Pancreas (tissue), 10 donors: ENCODE data around the gene KSR2. TPM values are rescaled to one million over a fixed set of nuclear protein-coding genes. Genes with fewer than 3 reads are reported as not detected.

Experiments
- ATAC-seq, 4 donors: fragments of 200-7000 bp; cut with Tn5 transposase; one replicate each; pipeline versions ENCODE4 v1.8.0 to v1.9.1; 2020; ENCODE audit warnings: mild to moderate bottlenecking in 4 of 4, moderate library complexity in 4 of 4
- DNase-seq, 6 donors: peaks; one replicate each; pipeline ENCODE4 v3.0.0-alpha.2; 2020
- FAIRE-seq: peaks from 2 replicates; lab custom pipeline; 2012; peaks lifted over from hg19 to GRCh38; lab: Jason Lieb, UNC
- H3K27ac ChIP-seq, 4 donors: fragments of 200-600 bp; sonication (generic); 1 replicate in 3 of 4; 2 replicates in 1 of 4; pipeline versions ENCODE4 v1.5.0 to v1.8.0; 2020
- H3K27me3 ChIP-seq, 4 donors: fragments of 200-600 bp; one replicate each; pipeline ENCODE4 v1.8.0; 2021
- H3K36me3 ChIP-seq, 3 donors: fragments of 200-600 bp; sonication (generic) in 1 of 3; one replicate each; pipeline versions ENCODE4 v1.5.0 to v1.8.0; 2020 to 2021
- H3K4me1 ChIP-seq, 3 donors: fragments of 200-600 bp; one replicate each; pipeline ENCODE4 v1.8.0; 2021
- H3K4me3 ChIP-seq, 4 donors: fragments of 200-600 bp; sonication (generic) in 2 of 4; one replicate each; pipeline versions ENCODE4 v1.5.0 to v1.8.0; 2020 to 2021
- H3K9me3 ChIP-seq, 4 donors: fragments of 200-600 bp; one replicate each; pipeline ENCODE4 v1.8.0; 2021
- CTCF ChIP-seq, 4 donors: fragments of 200-600 bp; sonication (generic) in 3 of 4; IDR thresholded peaks; one replicate each; pipeline versions ENCODE4 v1.5.0 to v1.8.0; 2021; ENCODE audit warnings: antibody characterized with exemption in 4 of 4
- WGBS, 2 donors: extraction: QIAGEN DNeasy Blood & Tissue Kit; methylation state at CpG; one replicate each; pipeline ENCODE4 v1.1.7; 2013; 5-methylcytosine and 5-hydroxymethylcytosine counted together
- intact Hi-C, 3 donors: fragments of 100-400 bp; cut with DNase I; formaldehyde crosslinking; loops; one replicate each; pipeline versions ENCODE4 v1.11.1 to v1.14.2; 2022
- polyA plus RNA-seq, 2 donors: library from polyadenylated mRNA; stranded (reverse); fragments of 200-250 nt; gene quantifications; one replicate each; pipeline ENCODE4 v1.2.3, GENCODE V29; 2013
- total RNA-seq, 6 donors: library from RNA; stranded (reverse); fragmentation: NEBNext Ultra II Directional in 4 of 6; extraction: Animal tissue kit (Norgen Biotek cat#: 25700) in 4 of 6; gene quantifications; one replicate each; pipeline versions ENCODE4 v1.2.1 to v1.2.4, GENCODE V29; 2021 to 2023
- donor health status: healthy with polysubstance abuse.
- donor health status: DM: no; HTN: no; CAD: no; lungs with moderate emphysema.
- donor health status: DM: no; HTN: no; CAD: no.
- donor health status: control.
- donor health status: control.
- donor health status: Bipolar disorder and iron deficiency.
- donor health status: DM: yes; HTN: yes; CAD: no.
- donor health status: DM: no; HTN: no; CAD: no.
- donor health status: DM: no; HTN: no; CAD: no.
- donor health status: DM: yes; HTN: yes; CAD: no.

KSR2 gene
- total and polyA plus RNA-seq, 8 donors = 0.68 to 1.8 (median 1.3) TPM

GRCh38 chr12:117921929-117922777 lies 46.6 kb downstream of the KSR2 start:
- no peak for TF ChIP-seq CTCF (IDR thresholded peaks at IDR 0.05)
- WGBS, 2 donors = 70 to 72% methylated on average over 6 of the region's 6 CpGs
- H3K27me3 ChIP-seq = no peaks in the 10 kb centered on the region
- FAIRE-seq (no peak), DNase-seq (no peak), ATAC-seq (no peak)
- H3K9me3 ChIP-seq = no peaks in the 10 kb centered on the region
- no peak overlapping the region for H3K4me3 ChIP-seq
- H3K27ac ChIP-seq = no peak overlapping the region
- no peaks in the 10 kb centered on the region for H3K36me3 ChIP-seq
- intact Hi-C loops = no loop called here
- H3K4me1 ChIP-seq = no peaks in the 10 kb centered on the region

GRCh38 chr12:117919479-117919878 lies 49.3 kb downstream of the KSR2 start:
- FAIRE-seq = no peak

GRCh38 chr12:117914686-117915085 lies 54.1 kb downstream of the KSR2 start:
- no peak for ATAC-seq
- Histone ChIP-seq H3K27ac (no peak overlapping the region), H3K9me3 (no peaks in the 10 kb centered on the region), H3K4me1 (no peaks in the 10 kb centered on the region), H3K36me3 (no peaks in the 10 kb centered on the region), H3K27me3 (no peaks in the 10 kb centered on the region), H3K4me3 (no peak overlapping the region)
- TF ChIP-seq CTCF (IDR thresholded peaks at IDR 0.05) = no peak
- FAIRE-seq = no peak
- DNase-seq = no peak
- intact Hi-C loops = no loop called here
- WGBS, 2 donors = 89 to 96% methylated on average over 4 of the region's 4 CpGs

More at GRCh38 chr12:117919479-117919878, 49.3 kb downstream of the KSR2 start:
- ATAC-seq = no peak
- DNase-seq = no peak
- Histone ChIP-seq H3K27me3 (no peaks in the 10 kb centered on the region), H3K4me1 (no peaks in the 10 kb centered on the region), H3K36me3 (no peaks in the 10 kb centered on the region), H3K9me3 (no peaks in the 10 kb centered on the region), H3K4me3 (no peak overlapping the region), H3K27ac (no peak overlapping the region)
- WGBS, 2 donors = 85 to 95% methylated on average over 2 of the region's 2 CpGs
- no peak for TF ChIP-seq CTCF (IDR thresholded peaks at IDR 0.05)
- intact Hi-C loops = no loop called here

GRCh38 chr12:117912756-117913155 lies 56.0 kb downstream of the KSR2 start:
- H3K27ac ChIP-seq = no peak overlapping the region
- DNase-seq (no peak), ATAC-seq (peak in 1 of 4 donors; percentile 11), FAIRE-seq (no peak)
- H3K27me3 ChIP-seq = no peaks in the 10 kb centered on the region
- 66 to 74% methylated on average over 9 of the region's 9 CpGs for WGBS, 2 donors
- TF ChIP-seq CTCF (IDR thresholded peaks at IDR 0.05) = no peak
- no peaks in the 10 kb centered on the region for H3K9me3 ChIP-seq
- H3K4me1 ChIP-seq = peaks cover 1 to 9% (median 5%) of the 10 kb centered on the region in 3 donors
- H3K4me3 ChIP-seq = no peak overlapping the region
- no peaks in the 10 kb centered on the region for H3K36me3 ChIP-seq
- intact Hi-C loops = no loop called here

GRCh38 chr12:117908411-117908810 lies 60.4 kb downstream of the KSR2 start:
- DNase-seq (no peak), ATAC-seq (no peak), FAIRE-seq (no peak)
- H3K27ac ChIP-seq = no peak overlapping the region
- 56 to 68% methylated on average over 5 of the region's 5 CpGs for WGBS, 2 donors
- no peaks in the 10 kb centered on the region for H3K36me3 ChIP-seq
- H3K4me1 ChIP-seq = peaks cover 3 to 12% (median 5%) of the 10 kb centered on the region in 3 donors
- H3K4me3 ChIP-seq = no peak overlapping the region
- no peak for TF ChIP-seq CTCF (IDR thresholded peaks at IDR 0.05)
- no peaks in the 10 kb centered on the region for H3K9me3 ChIP-seq
- intact Hi-C loops = no loop called here
- H3K27me3 ChIP-seq = no peaks in the 10 kb centered on the region
